Measurements from ENCODE around the gene KCNK4.
"Not testable (repeated sequence)": the region's sequence is repeated elsewhere in the genome, so short reads cannot be mapped to it uniquely, and the experiment has no call there.

The KCNK4 gene

GRCh38 chr11:64304316-64305072 is 13.4 kb downstream of the KCNK4 start:
- DNase-seq (ENCODE audit: extremely low spot score, insufficient read length, low read depth) = peak; percentile 81
- peak; percentile 91 for FAIRE-seq

DNA sequence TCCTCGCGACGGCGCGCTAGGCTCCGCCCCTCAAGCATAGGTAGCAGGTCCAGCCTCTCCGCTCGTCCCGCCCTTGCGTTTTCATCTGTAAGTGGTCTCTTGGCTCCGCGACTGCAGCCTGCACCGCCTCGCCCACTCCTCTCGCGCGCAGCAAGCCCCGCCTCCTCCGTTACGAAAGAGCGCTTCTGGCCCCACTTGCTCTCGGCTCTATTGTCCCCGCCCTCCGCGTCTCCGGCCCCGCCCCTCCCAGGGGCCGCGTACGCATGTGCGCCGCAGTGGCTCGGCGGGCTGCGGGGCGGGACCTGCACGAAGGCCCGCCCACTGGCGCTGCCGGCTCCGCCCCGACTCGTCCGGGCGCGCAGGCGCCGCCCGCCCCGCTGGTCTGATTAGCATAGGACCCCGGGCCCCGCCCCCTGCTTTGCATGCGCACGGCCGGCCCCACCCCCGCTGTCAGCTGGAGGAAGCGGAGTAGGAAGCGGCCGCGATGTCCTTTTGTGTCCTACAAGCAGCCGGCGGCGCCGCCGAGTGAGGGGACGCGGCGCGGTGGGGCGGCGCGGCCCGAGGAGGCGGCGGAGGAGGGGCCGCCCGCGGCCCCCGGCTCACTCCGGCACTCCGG is 14.1 kb downstream of the KCNK4 start, which contains the start of gene ESRRA:
Gene ESRRA (plus strand): TSS at position 450 of the 616 bp plus-strand sequence. CDS start 1,656 bp downstream, outside the sequence.
- FAIRE-seq = peak; percentile 96
- peak; percentile 94 for DNase-seq (ENCODE audit: extremely low spot score, insufficient read length, low read depth)

- FAIRE-seq (peak; percentile 26), DNase-seq (ENCODE audit: extremely low spot score, insufficient read length, low read depth) (no peak)
These were observed 14.8 kb downstream of the KCNK4 start for GRCh38 chr11:64305691-64306562.

GRCh38 chr11:64306563-64306875 is 15.4 kb downstream of the KCNK4 start:
- FAIRE-seq (no peak), DNase-seq (ENCODE audit: extremely low spot score, insufficient read length, low read depth) (no peak)

GRCh38 chr11:64306876-64307622 is 15.9 kb downstream of the KCNK4 start:
- FAIRE-seq (no peak), DNase-seq (ENCODE audit: extremely low spot score, insufficient read length, low read depth) (no peak)

DNA sequence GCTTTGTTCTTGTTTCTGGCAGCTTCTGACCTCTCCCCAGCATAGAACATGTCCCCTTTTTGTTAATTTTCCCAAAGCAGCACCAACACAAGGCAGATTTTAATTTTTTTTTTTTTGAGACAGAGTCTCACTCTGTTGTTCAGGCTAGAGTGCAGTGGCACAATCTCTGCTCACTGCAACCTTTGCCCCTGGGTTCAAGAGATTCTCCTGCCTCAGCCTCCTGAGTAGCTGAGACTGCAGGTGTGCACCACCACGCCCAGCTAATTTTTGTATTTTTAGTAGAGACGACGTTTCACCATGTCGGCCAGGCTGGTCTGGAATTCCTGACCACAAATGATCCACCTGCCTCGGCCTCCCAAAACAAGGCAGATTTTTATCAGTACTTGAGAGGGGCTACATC is 16.7 kb downstream of the KCNK4 start:
- not testable (repeated sequence) for FAIRE-seq; DNase-seq (ENCODE audit: extremely low spot score, insufficient read length, low read depth)

DNA sequence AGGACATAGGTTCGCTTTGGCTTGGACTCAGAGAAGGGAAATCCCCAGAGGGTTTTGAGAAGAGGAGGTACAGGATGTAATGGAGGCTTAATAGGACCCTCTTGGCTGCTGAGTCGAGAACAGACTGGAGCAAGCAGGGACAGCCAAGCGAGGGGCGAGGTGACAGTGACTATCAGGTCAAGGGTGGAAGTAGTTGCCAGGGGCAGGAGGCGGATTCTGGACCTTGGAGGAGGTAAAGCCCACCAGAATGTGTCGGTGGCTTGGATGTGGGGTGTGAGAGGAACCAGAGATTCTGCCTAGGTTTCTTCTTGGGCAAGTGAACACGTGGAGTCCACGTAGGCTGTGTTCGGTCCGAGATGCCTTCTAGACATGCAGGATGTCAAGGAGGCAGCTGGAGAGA is 21.8 kb downstream of the KCNK4 start:
- FAIRE-seq = no peak
- no peak for DNase-seq (ENCODE audit: extremely low spot score, insufficient read length, low read depth)

- FAIRE-seq (no peak), DNase-seq (ENCODE audit: extremely low spot score, insufficient read length, low read depth) (no peak)
These were observed 22.5 kb downstream of the KCNK4 start for GRCh38 chr11:64313491-64314145.

GRCh38 chr11:64314146-64314804 is 23.2 kb downstream of the KCNK4 start:
- FAIRE-seq = no peak
- DNase-seq (ENCODE audit: extremely low spot score, insufficient read length, low read depth) = no peak

DNA sequence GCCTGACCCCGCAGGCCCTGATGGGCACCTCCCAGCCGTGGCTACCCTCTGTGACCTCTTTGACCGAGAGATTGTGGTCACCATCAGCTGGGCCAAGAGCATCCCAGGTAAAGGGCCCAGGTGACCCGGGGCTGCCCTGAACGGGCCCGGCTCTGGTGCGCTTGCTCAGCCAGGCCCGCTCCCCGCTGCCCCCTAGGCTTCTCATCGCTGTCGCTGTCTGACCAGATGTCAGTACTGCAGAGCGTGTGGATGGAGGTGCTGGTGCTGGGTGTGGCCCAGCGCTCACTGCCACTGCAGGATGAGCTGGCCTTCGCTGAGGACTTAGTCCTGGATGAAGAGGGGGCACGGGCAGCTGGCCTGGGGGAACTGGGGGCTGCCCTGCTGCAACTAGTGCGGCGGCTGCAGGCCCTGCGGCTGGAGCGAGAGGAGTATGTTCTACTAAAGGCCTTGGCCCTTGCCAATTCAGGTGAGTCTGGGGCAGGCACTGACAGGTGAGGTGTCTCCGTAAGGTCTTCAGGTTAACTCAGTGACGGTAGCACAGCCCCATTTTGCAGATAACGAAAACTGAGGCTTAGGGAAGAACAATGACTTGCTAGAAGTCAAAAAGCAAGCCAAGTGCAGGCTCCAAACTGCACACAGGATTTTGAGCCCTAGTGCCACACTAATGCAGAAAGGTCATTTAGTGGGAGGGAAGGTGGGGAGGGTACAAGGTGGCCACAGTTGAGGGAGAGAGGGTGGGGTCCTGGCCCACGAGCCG is 23.9 kb downstream of the KCNK4 start:
- DNase-seq (ENCODE audit: extremely low spot score, insufficient read length, low read depth) = no peak
- FAIRE-seq = no peak

- not testable (repeated sequence) for FAIRE-seq
These were observed 24.8 kb downstream of the KCNK4 start for GRCh38 chr11:64315667-64316526.

GRCh38 chr11:64316672-64317324 is 25.7 kb downstream of the KCNK4 start:
- no peak for FAIRE-seq
- no peak for DNase-seq (ENCODE audit: extremely low spot score, insufficient read length, low read depth)

More at GRCh38 chr11:64315667-64316526, 24.8 kb downstream of the KCNK4 start:
- not testable (repeated sequence) for DNase-seq (ENCODE audit: extremely low spot score, insufficient read length, low read depth)

DNA sequence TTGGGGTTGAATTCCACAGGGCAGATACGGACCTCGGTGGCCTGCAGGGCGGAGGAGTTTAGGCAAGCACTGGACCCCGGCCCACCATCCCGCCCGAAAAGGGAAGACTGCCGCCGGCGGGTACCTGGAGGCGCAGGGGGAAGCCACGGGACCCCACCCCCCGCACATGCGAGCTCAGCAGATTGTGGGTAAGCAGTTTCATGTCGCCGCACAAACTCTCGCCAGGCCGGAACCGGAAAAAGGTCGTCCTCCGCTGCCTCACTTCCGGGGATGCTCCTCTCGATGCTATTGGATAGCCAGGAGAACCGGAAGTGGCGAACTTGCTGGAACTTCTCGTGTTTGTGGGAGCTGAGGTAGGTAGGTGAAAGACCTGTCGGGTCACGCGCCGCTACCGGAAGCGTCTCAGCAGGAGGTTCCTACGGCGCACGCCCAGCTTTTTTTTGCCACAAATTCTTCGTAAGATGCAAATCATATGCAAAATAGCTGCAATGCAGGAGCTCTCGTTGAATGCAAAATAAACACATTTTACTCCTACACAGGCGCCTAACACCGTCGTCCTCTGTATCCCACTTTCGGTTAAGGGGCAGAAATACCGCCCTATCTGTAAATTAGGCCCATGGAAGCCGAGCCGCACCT is 26.3 kb downstream of the KCNK4 start, which contains the start of gene TRMT112:
Gene TRMT112 (minus strand): TSS at position 235 of the 636 bp plus-strand sequence. CDS start 33 bp downstream, at position 202.
- FAIRE-seq = peak; percentile 99
- DNase-seq (ENCODE audit: extremely low spot score, insufficient read length, low read depth) = peak; percentile 86

DNA sequence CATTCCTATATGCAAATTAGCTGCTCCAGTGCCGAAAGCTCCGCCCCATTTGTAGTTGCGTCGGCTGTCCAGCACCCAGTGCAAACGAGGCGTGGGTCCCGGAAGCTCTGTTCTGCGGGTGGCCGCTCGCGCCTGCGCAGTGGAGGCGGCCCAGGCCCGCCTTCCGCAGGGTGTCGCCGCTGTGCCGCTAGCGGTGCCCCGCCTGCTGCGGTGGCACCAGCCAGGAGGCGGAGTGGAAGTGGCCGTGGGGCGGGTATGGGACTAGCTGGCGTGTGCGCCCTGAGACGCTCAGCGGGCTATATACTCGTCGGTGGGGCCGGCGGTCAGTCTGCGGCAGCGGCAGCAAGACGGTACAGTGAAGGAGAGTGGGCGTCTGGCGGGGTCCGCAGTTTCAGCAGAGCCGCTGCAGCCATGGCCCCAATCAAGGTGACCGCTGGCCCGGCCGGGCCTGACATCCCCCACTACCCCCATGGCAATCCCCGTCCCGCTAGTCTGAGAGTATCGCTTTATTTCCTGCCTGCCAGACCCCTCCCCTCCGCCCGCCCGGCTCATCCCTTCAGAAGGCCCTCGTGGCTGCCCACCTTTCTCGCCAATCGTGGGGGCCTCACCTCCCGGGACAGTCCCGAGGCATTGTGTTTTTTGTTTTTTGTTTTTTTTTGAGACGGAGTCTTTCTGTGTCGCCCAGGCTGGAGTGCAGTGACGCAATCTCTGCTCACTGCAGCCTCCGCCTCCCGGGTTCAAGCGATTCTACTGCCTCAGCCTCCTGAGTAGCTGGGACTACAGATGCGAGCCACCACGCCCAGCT is 27.1 kb downstream of the KCNK4 start, which contains the start of gene PRDX5:
Gene PRDX5 (plus strand): TSS at position 161 of the 805 bp plus-strand sequence. CDS start 95 bp downstream, at position 256.
- FAIRE-seq = no peak

More for the DNA sequence above, 27.1 kb downstream of the KCNK4 start, which contains the start of gene PRDX5:
- DNase-seq (ENCODE audit: extremely low spot score, insufficient read length, low read depth) = peak; percentile 91

Data from GM18507 (cell line).